Measurements from ENCODE around the gene SYNDIG1. TPM values are rescaled to one million over a fixed set of nuclear protein-coding genes. Genes with fewer than 3 reads are reported as not detected.
A peak's percentile ranks its signal among the peaks of the same experiment; 100 is the strongest.

Gene SYNDIG1
- total RNA-seq, 1 experiment from 2014 or later: 5.4 TPM

DNA sequence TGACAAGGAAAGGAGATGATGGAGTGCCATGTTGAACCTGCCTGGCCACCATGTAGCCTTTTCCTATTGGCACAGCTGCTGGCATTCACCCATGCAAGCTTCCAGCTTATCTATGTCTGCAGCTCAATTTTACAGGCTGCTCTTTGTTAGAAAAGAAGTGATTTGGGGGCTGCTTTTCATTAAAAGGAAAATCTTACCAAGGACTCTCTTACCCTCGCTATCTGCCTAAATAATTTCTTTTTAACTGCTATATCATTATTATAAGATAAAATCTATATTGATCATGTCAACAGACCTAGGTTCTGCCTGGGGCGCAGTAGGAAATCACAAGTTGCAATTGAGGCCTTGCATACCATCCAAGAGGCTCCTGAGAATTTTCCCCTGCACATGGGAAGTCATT, 167.2 kb downstream of the SYNDIG1 start:
- Histone ChIP-seq H3K27ac (ENCODE audit: insufficient read length, low read depth, low read length) (no peak overlapping the region), H3K27me3 (ENCODE audit: insufficient read depth, low read length) (no peaks in the 10 kb centered on the region), H3T11ph (ENCODE audit: low read length) (no peak overlapping the region), H3K4ac (ENCODE audit: low read depth, low read length) (no peak overlapping the region), H3K79me1 (ENCODE audit: insufficient read depth, low read depth, low read length, poor library complexity, severe bottlenecking) (no peaks in the 10 kb centered on the region), H4K91ac (ENCODE audit: insufficient read length, low read depth, low read length) (no peak overlapping the region), H2BK5ac (ENCODE audit: insufficient read length, low read length) (no peak overlapping the region), H2AK5ac (ENCODE audit: insufficient read length, low read length) (no peak overlapping the region), H3K9me3 (ENCODE audit: control insufficient read depth, low read depth, low read length) (no peaks in the 10 kb centered on the region), H4K20me1 (ENCODE audit: control insufficient read depth, insufficient read depth, insufficient read length) (no peaks in the 10 kb centered on the region), H4K5ac (ENCODE audit: insufficient read length, low read depth, low read length) (no peak overlapping the region), H4K8ac (replicated peaks; ENCODE audit: insufficient read length, low read depth, low read length) (no peak overlapping the region), H3K79me2 (ENCODE audit: insufficient read depth, low read length) (no peaks in the 10 kb centered on the region), H2BK15ac (ENCODE audit: low read depth, low read length) (no peak overlapping the region), H3K4me1 (ENCODE audit: insufficient read depth, low read length) (peaks cover 13% of the 10 kb centered on the region; the same call in 1 of the 2 replicates), H2BK12ac (ENCODE audit: insufficient read length, low read depth, low read length) (no peak overlapping the region), H3K23me2 (ENCODE audit: insufficient read length, low read depth, low read length, poor library complexity, severe bottlenecking) (no peaks in the 10 kb centered on the region), H3K4me2 (ENCODE audit: insufficient read depth, insufficient read length, low read length) (no peak overlapping the region), H2AFZ (ENCODE audit: low read length) (no peak overlapping the region), H3K9ac (ENCODE audit: extremely low read depth, insufficient read length, low read length) (no peak overlapping the region), H3K23ac (ENCODE audit: insufficient read length, low read depth, low read length) (no peak overlapping the region), H3K14ac (ENCODE audit: insufficient read depth, low read length) (no peak overlapping the region), H3K18ac (ENCODE audit: insufficient read length, low read depth, low read length) (no peak overlapping the region), H2BK120ac (ENCODE audit: low read depth, low read length, poor library complexity, severe bottlenecking) (no peak overlapping the region), H2BK20ac (ENCODE audit: low read depth, low read length, poor library complexity, severe bottlenecking) (no peak overlapping the region), H3K56ac (ENCODE audit: insufficient read length, low read depth, low read length) (no peak overlapping the region)
- Mint-ChIP-seq H3K27me3 (ENCODE audit: low read depth) (no peaks in the 10 kb centered on the region), H3K27ac (peak overlapping the region in 1 of 3 experiments; percentile 31; a peak in 1 of 7 replicates), H3K9me3 (no peaks in the 10 kb centered on the region; a peak in 3 of 5 replicates), H3K4me1 (peaks cover 45 to 47% of the 10 kb centered on the region in 2 experiments), H3K36me3 (ENCODE audit: insufficient read depth in 1 of 3, low read depth in 3 of 3) (peaks cover 0 to 5% (median 0%) of the 10 kb centered on the region in 3 experiments; a peak in 2 of 7 replicates), H3K4me3 (no peak overlapping the region)
- WGBS (ENCODE audit: extremely low coverage, insufficient read length, low lambda C conversion rate): no CpG with 5 or more reads among the region's 2 CpGs
- TF ChIP-seq, protein P1, sequence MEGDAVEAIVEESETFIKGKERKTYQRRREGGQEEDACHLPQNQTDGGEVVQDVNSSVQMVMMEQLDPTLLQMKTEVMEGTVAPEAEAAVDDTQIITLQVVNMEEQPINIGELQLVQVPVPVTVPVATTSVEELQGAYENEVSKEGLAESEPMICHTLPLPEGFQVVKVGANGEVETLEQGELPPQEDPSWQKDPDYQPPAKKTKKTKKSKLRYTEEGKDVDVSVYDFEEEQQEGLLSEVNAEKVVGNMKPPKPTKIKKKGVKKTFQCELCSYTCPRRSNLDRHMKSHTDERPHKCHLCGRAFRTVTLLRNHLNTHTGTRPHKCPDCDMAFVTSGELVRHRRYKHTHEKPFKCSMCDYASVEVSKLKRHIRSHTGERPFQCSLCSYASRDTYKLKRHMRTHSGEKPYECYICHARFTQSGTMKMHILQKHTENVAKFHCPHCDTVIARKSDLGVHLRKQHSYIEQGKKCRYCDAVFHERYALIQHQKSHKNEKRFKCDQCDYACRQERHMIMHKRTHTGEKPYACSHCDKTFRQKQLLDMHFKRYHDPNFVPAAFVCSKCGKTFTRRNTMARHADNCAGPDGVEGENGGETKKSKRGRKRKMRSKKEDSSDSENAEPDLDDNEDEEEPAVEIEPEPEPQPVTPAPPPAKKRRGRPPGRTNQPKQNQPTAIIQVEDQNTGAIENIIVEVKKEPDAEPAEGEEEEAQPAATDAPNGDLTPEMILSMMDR (conservative IDR thresholded peaks at IDR 0.05): no peak
- no peak for DNase-seq
